Glutamatergic neuron (in vitro differentiated cells): ENCODE data around the gene GRM3. TPM values are rescaled to one million over a fixed set of nuclear protein-coding genes. Genes with fewer than 3 reads are reported as not detected.

Source experiments
- DNase-seq: peaks from one replicate; pipeline ENCODE4 v3.0.0; 2022
- H3K27ac Mint-ChIP-seq: one replicate; pipeline ENCODE4 v1.8.0; 2020; ENCODE audit warnings: mild to moderate bottlenecking, mixed read lengths, inconsistent platforms; ENCODE audit not compliant: unreplicated experiment
- H3K27me3 Mint-ChIP-seq: one replicate; pipeline ENCODE4 v1.8.0; 2020; ENCODE audit warnings: mild to moderate bottlenecking, moderate library complexity, mixed read lengths, inconsistent platforms; ENCODE audit not compliant: unreplicated experiment
- H3K36me3 Mint-ChIP-seq: one replicate; pipeline ENCODE4 v1.8.0; 2020; ENCODE audit warnings: mild to moderate bottlenecking, mixed read lengths, inconsistent platforms; ENCODE audit not compliant: unreplicated experiment
- H3K4me1 Mint-ChIP-seq: one replicate; pipeline ENCODE4 v1.8.0; 2020; ENCODE audit warnings: mild to moderate bottlenecking, low read depth, mixed read lengths, inconsistent platforms; ENCODE audit not compliant: unreplicated experiment
- H3K4me3 Mint-ChIP-seq: one replicate; pipeline ENCODE4 v1.8.0; 2020; ENCODE audit warnings: mild to moderate bottlenecking, mixed read lengths, inconsistent platforms; ENCODE audit not compliant: unreplicated experiment
- H3K9me3 Mint-ChIP-seq: one replicate; pipeline ENCODE4 v1.8.0; 2020; ENCODE audit warnings: mild to moderate bottlenecking, moderate library complexity, mixed read lengths, inconsistent platforms; ENCODE audit not compliant: unreplicated experiment
- total RNA-seq: library from RNA; stranded (reverse); fragmentation: NEBNext Ultra II Directional; extraction: Animal tissue kit (Norgen Biotek cat#: 25700); gene quantifications from one replicate; pipeline ENCODE4 v1.2.1, GENCODE V29; 2021; ENCODE audit not compliant: unreplicated experiment
- TF ChIP-seq, protein P1 (sequence below): fragments of 200-600 bp; sonication (generic); IDR thresholded peaks from one replicate; pipeline ENCODE4 v1.5.0; 2021; ENCODE audit not compliant: partially characterized antibody, unreplicated experiment

The GRM3 gene
- total RNA-seq, 1 donor from 2014 or later = not detected

DNA sequence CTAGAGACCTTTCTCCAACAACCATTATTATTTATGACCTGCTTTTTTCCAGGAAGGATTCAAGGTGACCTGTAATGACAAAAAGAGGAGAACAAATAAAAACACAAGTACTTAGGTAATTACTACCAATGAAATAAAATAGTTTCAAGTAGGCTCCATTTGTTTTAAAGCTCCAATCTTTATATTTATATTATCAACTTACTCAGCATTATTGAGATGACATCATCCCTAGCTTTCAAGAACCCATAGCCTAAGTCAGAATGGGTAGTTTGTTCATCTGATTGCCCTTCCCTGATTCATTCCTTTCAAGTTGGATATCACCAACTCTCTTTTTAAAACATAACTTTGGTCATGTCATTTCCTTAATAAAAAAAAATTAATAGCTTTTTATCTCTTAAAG is 131.5 kb downstream of the GRM3 start:
- no peak overlapping the region for H3K27ac Mint-ChIP-seq
- H3K4me1 Mint-ChIP-seq = no peaks in the 10 kb centered on the region
- H3K9me3 Mint-ChIP-seq = no peaks in the 10 kb centered on the region
- no peaks in the 10 kb centered on the region for H3K36me3 Mint-ChIP-seq
- TF ChIP-seq, protein P1, sequence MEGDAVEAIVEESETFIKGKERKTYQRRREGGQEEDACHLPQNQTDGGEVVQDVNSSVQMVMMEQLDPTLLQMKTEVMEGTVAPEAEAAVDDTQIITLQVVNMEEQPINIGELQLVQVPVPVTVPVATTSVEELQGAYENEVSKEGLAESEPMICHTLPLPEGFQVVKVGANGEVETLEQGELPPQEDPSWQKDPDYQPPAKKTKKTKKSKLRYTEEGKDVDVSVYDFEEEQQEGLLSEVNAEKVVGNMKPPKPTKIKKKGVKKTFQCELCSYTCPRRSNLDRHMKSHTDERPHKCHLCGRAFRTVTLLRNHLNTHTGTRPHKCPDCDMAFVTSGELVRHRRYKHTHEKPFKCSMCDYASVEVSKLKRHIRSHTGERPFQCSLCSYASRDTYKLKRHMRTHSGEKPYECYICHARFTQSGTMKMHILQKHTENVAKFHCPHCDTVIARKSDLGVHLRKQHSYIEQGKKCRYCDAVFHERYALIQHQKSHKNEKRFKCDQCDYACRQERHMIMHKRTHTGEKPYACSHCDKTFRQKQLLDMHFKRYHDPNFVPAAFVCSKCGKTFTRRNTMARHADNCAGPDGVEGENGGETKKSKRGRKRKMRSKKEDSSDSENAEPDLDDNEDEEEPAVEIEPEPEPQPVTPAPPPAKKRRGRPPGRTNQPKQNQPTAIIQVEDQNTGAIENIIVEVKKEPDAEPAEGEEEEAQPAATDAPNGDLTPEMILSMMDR = no peak
- H3K27me3 Mint-ChIP-seq = no peaks in the 10 kb centered on the region
- DNase-seq = no peak
- H3K4me3 Mint-ChIP-seq = no peak overlapping the region

GRCh38 chr7:86776136-86776535 is 132.4 kb downstream of the GRM3 start:
- TF ChIP-seq, protein P1 = no peak
- no peak for DNase-seq
- no peaks in the 10 kb centered on the region for H3K36me3 Mint-ChIP-seq
- H3K9me3 Mint-ChIP-seq = no peaks in the 10 kb centered on the region
- H3K4me3 Mint-ChIP-seq = no peak overlapping the region
- no peaks in the 10 kb centered on the region for H3K27me3 Mint-ChIP-seq
- H3K27ac Mint-ChIP-seq = no peak overlapping the region
- H3K4me1 Mint-ChIP-seq = no peaks in the 10 kb centered on the region

GRCh38 chr7:86778271-86778670 is 134.6 kb downstream of the GRM3 start:
- Mint-ChIP-seq H3K4me3 (no peak overlapping the region), H3K4me1 (no peaks in the 10 kb centered on the region), H3K27ac (no peak overlapping the region), H3K36me3 (no peaks in the 10 kb centered on the region), H3K9me3 (no peaks in the 10 kb centered on the region), H3K27me3 (no peaks in the 10 kb centered on the region)
- TF ChIP-seq, protein P1 = no peak
- no peak for DNase-seq

DNA sequence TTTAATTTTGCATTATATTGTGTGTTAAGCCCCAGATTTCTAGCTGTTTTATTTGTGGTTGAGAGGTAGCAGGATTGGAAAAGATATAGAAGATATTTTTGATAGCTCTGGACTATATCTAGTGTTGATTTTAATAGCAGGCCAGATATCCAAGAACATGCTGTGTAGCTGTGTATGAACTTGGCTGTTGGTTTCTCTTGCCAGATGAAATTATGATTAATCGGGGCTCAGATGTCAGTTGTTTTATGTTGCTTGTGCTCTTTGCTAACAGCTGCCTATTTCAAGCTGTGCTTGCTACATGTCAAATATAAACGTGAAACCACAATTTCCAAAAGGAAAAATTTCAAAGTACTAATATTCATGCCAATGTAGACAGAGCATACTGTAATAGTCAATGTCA is 141.1 kb downstream of the GRM3 start:
- H3K9me3 Mint-ChIP-seq = peaks cover 3% of the 10 kb centered on the region
- no peaks in the 10 kb centered on the region for H3K36me3 Mint-ChIP-seq
- H3K4me1 Mint-ChIP-seq = no peaks in the 10 kb centered on the region
- no peak overlapping the region for H3K4me3 Mint-ChIP-seq
- TF ChIP-seq, protein P1 = no peak
- no peaks in the 10 kb centered on the region for H3K27me3 Mint-ChIP-seq
- H3K27ac Mint-ChIP-seq = no peak overlapping the region
- no peak for DNase-seq

DNA sequence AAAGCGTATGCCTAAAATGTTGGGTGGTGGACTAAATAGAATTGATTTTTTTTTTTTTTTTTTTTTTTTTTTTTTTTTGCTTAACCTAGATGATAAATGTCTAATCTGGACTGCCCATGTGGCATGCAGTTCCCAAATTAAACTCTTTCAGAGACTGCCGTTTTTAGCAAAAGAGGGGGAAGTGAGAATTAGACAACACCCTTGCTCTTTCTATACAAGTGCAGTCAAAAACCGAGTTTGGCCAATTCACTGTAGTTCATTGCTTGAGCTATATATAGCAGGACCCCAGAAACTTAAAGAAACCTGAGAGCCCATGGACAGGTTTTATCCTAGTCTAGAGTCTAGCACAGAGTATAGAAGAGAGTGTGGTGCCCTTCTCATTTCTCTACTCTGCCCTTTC is 141.9 kb downstream of the GRM3 start:
- H3K9me3 Mint-ChIP-seq = peaks cover 3% of the 10 kb centered on the region
- TF ChIP-seq, protein P1 = no peak
- no peak for DNase-seq
- H3K4me1 Mint-ChIP-seq = no peaks in the 10 kb centered on the region
- no peak overlapping the region for H3K27ac Mint-ChIP-seq
- H3K4me3 Mint-ChIP-seq = no peak overlapping the region
- H3K27me3 Mint-ChIP-seq = no peaks in the 10 kb centered on the region
- H3K36me3 Mint-ChIP-seq = no peaks in the 10 kb centered on the region
